Hepatocyte (in vitro differentiated cells): ENCODE results near the gene TMEM222. TPM values are rescaled to one million over a fixed set of nuclear protein-coding genes. Genes with fewer than 3 reads are reported as not detected.

Experiments
- DNase-seq: peaks from one replicate; pipeline ENCODE4 v3.0.0-alpha.2; 2016; ENCODE audit warnings: low spot score
- H2AFZ ChIP-seq: fragments of 200-600 bp; sonication (generic); 2 replicates; pipeline ENCODE4 v1.6.0; 2016; ENCODE audit warnings: antibody characterized with exemption, mild to moderate bottlenecking
- H3K27ac ChIP-seq: fragments of 200-600 bp; sonication (generic); 2 replicates; pipeline ENCODE4 v1.5.1; 2016; ENCODE audit warnings: mild to moderate bottlenecking
- H3K27me3 ChIP-seq: fragments of 200-600 bp; sonication (generic); 2 replicates; pipeline ENCODE4 v1.6.1; 2016
- H3K36me3 ChIP-seq: fragments of 200-600 bp; sonication (generic); replicated peaks from 2 replicates; pipeline ENCODE4 v1.5.1; 2016; ENCODE audit warnings: low read depth; ENCODE audit not compliant: insufficient read depth
- H3K4me1 ChIP-seq: fragments of 200-600 bp; sonication (generic); 2 replicates; pipeline ENCODE4 v1.5.1; 2016; ENCODE audit warnings: mild to moderate bottlenecking, moderate library complexity; ENCODE audit not compliant: insufficient read depth
- H3K4me2 ChIP-seq: fragments of 200-600 bp; sonication (generic); 2 replicates; pipeline ENCODE4 v1.6.0; 2016
- H3K4me3 ChIP-seq: fragments of 200-600 bp; sonication (generic); 2 replicates; pipeline ENCODE4 v1.5.1; 2016; ENCODE audit warnings: mild to moderate bottlenecking
- H3K79me2 ChIP-seq: fragments of 200-600 bp; sonication (generic); 2 replicates; pipeline ENCODE4 v1.6.0; 2017; ENCODE audit warnings: mild to moderate bottlenecking
- H3K9me2 ChIP-seq: fragments of 200-600 bp; sonication (generic); replicated peaks from 2 replicates; pipeline ENCODE4 v1.6.0; 2017; ENCODE audit warnings: mild to moderate bottlenecking; ENCODE audit not compliant: insufficient read depth
- H3K9me3 ChIP-seq: fragments of 200-600 bp; sonication (generic); 2 replicates; pipeline ENCODE4 v1.5.1; 2016; ENCODE audit warnings: low read depth, mild to moderate bottlenecking
- H4K20me1 ChIP-seq: fragments of 200-600 bp; sonication (generic); 2 replicates; pipeline ENCODE4 v1.6.0; 2016; ENCODE audit warnings: mild to moderate bottlenecking; ENCODE audit not compliant: insufficient read depth, poor library complexity, severe bottlenecking
- CTCF ChIP-seq: fragments of 200-600 bp; sonication (generic); IDR thresholded peaks from 2 replicates; pipeline ENCODE4 v1.5.1; 2016; ENCODE audit warnings: antibody characterized with exemption, mild to moderate bottlenecking; ENCODE audit not compliant: poor library complexity
- EZH2 ChIP-seq: fragments of 200-600 bp; sonication (generic); IDR thresholded peaks from 2 replicates; pipeline ENCODE4 v1.6.1; 2016; ENCODE audit warnings: antibody characterized with exemption, mild to moderate bottlenecking, borderline replicate concordance
- EZH2phosphoT487 ChIP-seq: fragments of 200-600 bp; sonication (generic); IDR thresholded peaks from one replicate; pipeline ENCODE4 v1.6.1; 2018; ENCODE audit warnings: antibody characterized with exemption, mild to moderate bottlenecking, low read depth, moderate library complexity; ENCODE audit not compliant: unreplicated experiment, severe bottlenecking
- WGBS: methylation state at CpG from one replicate; pipeline ENCODE4 v1.1.6; 2016; ENCODE audit warnings: low lambda C conversion rate; ENCODE audit errors: missing lambda C conversion rate; 5-methylcytosine and 5-hydroxymethylcytosine counted together
- polyA plus RNA-seq: library from polyadenylated mRNA; unstranded; fragments of >200 nt; fragmentation: Nextera tagmentation; extraction: Ambion mirVana; gene quantifications from 2 replicates; pipeline ENCODE4 v1.2.1, GENCODE V29; 2016
- total RNA-seq: library from RNA; depleted of rRNA; stranded (reverse); fragments of >200 nt; gene quantifications from 2 replicates; pipeline ENCODE4 v1.2.3, GENCODE V29; 2014

TMEM222 gene
- total and polyA plus RNA-seq, 2 experiments from 2014 or later = 29.7 to 55.3 TPM

- no peaks in the 10 kb centered on the region for H3K27me3 ChIP-seq
- no peaks in the 10 kb centered on the region for H3K9me3 ChIP-seq
- TF ChIP-seq EZH2 = no peak
- TF ChIP-seq CTCF = no peak
- no peak for TF ChIP-seq EZH2phosphoT487
- H2AFZ ChIP-seq = no peak overlapping the region
- peaks cover 2% of the 10 kb centered on the region for H3K4me1 ChIP-seq
- H3K4me3 ChIP-seq = no peak overlapping the region
- H3K9me2 ChIP-seq = no peaks in the 10 kb centered on the region
- no peaks in the 10 kb centered on the region for H3K36me3 ChIP-seq
- DNase-seq = no peak
- H3K79me2 ChIP-seq = no peaks in the 10 kb centered on the region
- H3K4me2 ChIP-seq = no peak overlapping the region
- WGBS = 93% methylated on average over 11 of the region's 11 CpGs
- no peak overlapping the region for H3K27ac ChIP-seq
- H4K20me1 ChIP-seq = no peaks in the 10 kb centered on the region
These were observed 15.9 kb upstream of the TMEM222 start for GRCh38 chr1:27306071-27306470.

GRCh38 chr1:27306892-27307761 lies 14.8 kb upstream of the TMEM222 start:
- DNase-seq = no peak
- no peaks in the 10 kb centered on the region for H3K36me3 ChIP-seq
- H3K9me2 ChIP-seq = no peaks in the 10 kb centered on the region
- H3K9me3 ChIP-seq = no peaks in the 10 kb centered on the region
- no peak overlapping the region for H3K4me3 ChIP-seq
- no peaks in the 10 kb centered on the region for H3K4me1 ChIP-seq
- no peaks in the 10 kb centered on the region for H3K27me3 ChIP-seq
- H3K4me2 ChIP-seq = no peak overlapping the region
- 69% methylated on average over 11 of the region's 11 CpGs for WGBS
- H3K79me2 ChIP-seq = no peaks in the 10 kb centered on the region
- no peak overlapping the region for H3K27ac ChIP-seq
- no peak overlapping the region for H2AFZ ChIP-seq
- H4K20me1 ChIP-seq = no peaks in the 10 kb centered on the region
- TF ChIP-seq CTCF (no peak), EZH2 (no peak), EZH2phosphoT487 (no peak)

GRCh38 chr1:27307874-27308598 lies 13.9 kb upstream of the TMEM222 start:
- no peak for DNase-seq
- Histone ChIP-seq H4K20me1 (no peaks in the 10 kb centered on the region), H3K9me3 (no peaks in the 10 kb centered on the region), H2AFZ (no peak overlapping the region), H3K27ac (no peak overlapping the region), H3K27me3 (no peaks in the 10 kb centered on the region), H3K9me2 (no peaks in the 10 kb centered on the region), H3K4me1 (no peaks in the 10 kb centered on the region), H3K4me2 (no peak overlapping the region), H3K36me3 (no peaks in the 10 kb centered on the region), H3K79me2 (no peaks in the 10 kb centered on the region), H3K4me3 (no peak overlapping the region)
- TF ChIP-seq CTCF = no peak
- no peak for TF ChIP-seq EZH2
- TF ChIP-seq EZH2phosphoT487 = no peak
- WGBS = 83% methylated on average over 6 of the region's 6 CpGs
